Posterior vena cava (tissue), 2 donors: ENCODE results near the gene PRPF8. TPM values are rescaled to one million over a fixed set of nuclear protein-coding genes. Genes with fewer than 3 reads are reported as not detected.
"Not testable (repeated sequence)": the region's sequence is repeated elsewhere in the genome, so short reads cannot be mapped to it uniquely, and the experiment has no call there.

Experiments used
- DNase-seq: peaks from one replicate; pipeline ENCODE4 v3.0.0-alpha.2; 2020; ENCODE audit warnings: low spot score
- intact Hi-C, 2 donors: fragments of 100-400 bp; cut with DNase I; formaldehyde crosslinking; loops; one replicate each; pipeline versions ENCODE4 v1.14.1 to v1.14.2; 2022 to 2023
- total RNA-seq, 2 donors: library from RNA; stranded (reverse); fragmentation: NEBNext Ultra II Directional; extraction: Animal tissue kit (Norgen Biotek cat#: 25700); gene quantifications; one replicate each; pipeline ENCODE4 v1.2.1, GENCODE V29; 2021
- donor health status: DM: yes; HTN: yes; CAD: no.
- donor health status: DM: yes; HTN: yes; CAD: no.

PRPF8 gene
- total RNA-seq, 2 donors from 2014 or later, result 173 to 190 TPM

DNA sequence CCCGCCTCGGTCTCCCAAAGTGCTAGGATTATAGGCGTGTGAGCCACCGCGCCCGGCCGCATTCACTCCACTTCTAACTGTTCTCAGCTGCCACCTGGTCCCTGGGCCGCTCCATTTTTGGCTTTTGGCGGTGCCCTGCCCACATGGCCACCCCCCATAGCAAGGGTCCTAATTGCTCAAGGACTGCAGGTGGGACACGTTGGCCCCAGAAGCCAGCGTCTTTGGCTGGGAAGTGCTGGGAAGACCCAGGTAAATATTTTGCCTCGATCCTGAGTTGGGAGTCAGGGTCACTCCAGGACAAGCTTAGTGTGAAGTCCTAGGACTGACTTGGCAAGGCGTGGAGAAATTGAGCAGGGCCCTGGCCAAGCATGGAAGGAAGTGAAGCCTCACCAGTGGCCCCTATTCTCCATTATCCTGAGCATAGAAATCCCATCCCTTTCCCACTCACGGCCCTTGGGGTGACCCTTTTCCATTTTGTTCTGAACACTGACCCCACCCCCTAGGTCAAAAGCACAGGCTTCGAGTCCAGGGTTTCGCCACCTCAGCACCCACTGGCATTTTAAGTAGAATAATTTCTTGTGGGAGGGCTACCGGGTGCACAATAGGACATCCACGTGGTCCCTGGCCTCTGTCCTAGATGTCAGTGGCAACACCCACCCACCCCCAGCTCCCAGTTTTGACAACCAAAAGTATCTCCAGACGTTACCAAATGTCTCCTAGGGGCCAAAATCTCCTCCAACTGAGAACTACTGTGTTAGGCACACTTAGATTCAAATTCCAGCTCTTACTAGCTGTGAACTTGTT, 33.9 kb upstream of the PRPF8 start:
- DNase-seq, result peak; percentile 82
- intact Hi-C loops, result loop anchor here in 1 of 2 donors (5.0 kb wide), 1 partner anchor 549 kb away; no protein-coding TSS in a partner anchor

DNA sequence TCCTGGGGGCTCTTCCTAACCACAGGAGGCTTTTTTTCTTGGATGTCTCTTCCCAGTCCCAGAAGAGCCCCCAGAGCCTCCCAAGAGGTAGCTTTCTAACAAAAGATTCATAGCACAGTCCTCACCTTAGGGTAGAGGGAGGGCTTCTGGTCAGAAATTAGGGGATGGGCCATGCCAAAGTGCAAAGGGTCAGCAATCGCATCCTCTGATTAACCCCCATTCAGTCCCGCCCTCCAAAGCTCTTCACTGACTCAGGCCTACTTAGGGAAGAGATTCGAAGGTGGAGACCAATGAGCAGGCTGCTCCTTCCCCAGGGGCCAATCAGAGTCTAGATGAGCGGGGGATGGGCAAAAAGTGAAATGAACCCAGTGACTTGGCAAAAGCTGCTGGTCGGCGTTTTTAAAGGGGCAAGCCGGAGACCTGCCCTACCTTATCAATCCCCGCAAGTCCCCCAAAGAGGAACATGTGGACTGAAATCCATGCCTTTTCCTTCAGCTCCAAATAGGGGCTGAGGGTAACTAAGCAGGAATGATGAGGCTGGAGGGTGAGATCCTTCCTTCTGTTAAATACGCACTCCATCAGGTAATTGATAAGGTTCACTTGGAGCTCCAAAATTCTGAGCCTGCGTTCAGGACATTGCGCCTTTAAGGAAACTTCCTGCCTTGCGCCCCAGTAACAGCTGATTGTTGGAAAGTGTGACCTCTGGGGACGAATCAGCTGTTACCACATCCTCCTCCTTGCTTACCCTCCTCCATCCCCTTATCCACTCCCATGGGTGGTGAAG, 32.4 kb upstream of the PRPF8 start:
- peak; percentile 96 for DNase-seq
- intact Hi-C loops, result loop anchor here in 1 of 2 donors (2.0 to 5.0 kb wide), 2 partner anchors 50 to 550 kb away; no protein-coding TSS in a partner anchor

DNA sequence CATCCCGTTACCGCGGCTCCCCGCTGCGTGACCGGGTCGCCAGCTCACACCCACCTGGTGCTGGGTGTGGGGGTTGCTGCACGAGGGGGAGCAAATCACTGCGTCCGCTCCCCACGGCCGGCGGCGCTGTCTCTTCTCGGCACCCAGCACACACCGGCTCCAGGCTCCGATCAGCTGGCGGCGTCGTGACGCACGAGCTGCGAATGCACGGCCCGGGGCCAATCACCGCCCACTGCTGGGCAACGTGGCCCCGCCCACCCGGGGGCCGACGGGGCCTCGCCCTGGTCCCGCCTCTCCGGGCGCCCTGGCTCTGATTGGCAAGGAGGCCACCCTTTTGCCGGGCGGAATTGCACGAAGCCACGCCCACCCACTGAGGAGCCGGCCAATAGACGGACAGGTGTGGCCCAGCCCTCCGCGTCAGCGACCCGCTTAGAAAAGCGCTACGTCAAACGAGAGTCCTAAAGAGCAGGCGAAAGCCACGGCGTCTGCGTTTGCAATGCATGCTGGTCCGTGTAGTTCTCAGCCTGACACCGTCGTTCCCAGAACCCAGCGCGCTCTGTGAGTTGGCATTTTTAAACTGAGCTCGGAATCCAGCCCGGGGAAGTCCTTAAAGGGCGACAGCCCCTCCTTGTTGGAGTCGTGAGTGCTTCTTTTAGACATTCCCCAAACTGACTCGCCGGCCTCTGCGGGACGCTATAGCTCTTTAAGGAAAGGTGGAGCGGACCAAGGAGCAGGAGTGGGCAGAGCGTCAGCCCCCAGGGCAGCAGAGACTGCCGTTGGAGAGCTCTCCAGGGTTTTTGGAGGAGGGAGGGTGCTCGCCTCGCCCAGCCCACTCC, 31.6 kb upstream of the PRPF8 start:
- DNase-seq, result peak; percentile 100
- intact Hi-C loops, result loop anchor here in 1 of 2 donors (2.0 to 5.0 kb wide), 2 partner anchors 49 to 551 kb away; no protein-coding TSS in a partner anchor

DNA sequence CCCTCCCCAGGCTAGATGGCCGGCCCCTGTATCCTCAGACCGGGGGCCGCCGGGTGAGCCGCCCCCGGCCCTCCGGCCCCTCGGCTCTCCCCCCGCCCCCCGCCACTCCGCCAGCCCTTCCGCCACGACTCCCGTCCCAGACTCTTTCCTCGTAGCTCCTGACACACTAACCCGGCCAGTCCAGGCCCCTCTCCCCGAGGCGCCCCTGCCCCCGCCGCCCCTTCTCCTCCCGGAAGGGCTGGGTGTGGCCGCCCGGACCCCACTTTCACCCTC, 31.1 kb upstream of the PRPF8 start:
- intact Hi-C loops, result loop anchor here in 1 of 2 donors (2.0 to 5.0 kb wide), 2 partner anchors 49 to 552 kb away; no protein-coding TSS in a partner anchor
- DNase-seq, result no peak

DNA sequence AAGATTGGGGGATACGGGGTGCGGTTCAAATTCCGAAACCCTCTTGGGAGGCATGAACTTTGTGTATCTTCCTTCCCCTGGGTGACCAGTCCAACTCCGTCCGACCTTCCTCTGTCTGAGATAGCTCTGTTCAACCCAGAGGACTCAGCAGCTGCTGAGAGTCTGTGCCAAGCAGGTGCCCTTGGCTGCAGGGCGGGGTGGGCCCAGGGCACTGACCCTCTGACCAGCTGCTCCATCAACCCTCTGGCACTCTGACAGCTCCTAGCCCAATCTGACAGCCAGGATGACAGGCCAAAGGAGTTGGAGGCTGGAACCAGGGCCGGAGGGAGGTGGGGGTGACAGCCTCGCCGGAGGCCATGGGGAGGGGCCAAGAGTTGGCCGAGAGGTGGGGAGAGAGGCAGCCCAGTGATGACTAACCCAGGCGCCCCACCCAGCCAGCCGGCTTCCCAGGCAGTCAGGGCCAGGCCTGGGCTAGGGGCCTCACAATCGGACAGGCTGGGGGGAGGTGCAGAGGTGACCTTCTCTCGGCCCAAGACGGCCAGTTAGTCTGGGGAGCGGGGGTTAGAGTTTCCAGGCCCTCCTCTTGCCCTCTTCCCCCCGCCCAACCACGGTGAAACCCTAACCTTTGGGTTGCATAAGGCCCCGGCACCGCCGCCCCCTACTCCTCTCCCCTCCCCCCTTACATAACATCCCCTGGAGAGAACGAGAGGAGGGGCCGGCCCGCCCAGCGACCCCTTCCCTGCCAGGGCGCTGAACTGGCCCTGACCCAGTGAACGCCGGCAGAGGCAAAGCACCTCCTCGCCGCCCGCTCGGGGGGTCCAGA, 30.5 kb upstream of the PRPF8 start:
- intact Hi-C loops, result loop anchor here (5.0 kb wide), 2 partner anchors 63 to 552 kb away; no protein-coding TSS in a partner anchor
- peak; percentile 97 for DNase-seq

GRCh38 chr17:1714427-1714979, 29.8 kb upstream of the PRPF8 start:
- intact Hi-C loops, result loop anchor here in 1 of 2 donors (5.0 kb wide), 1 partner anchor 62 kb away; no protein-coding TSS in a partner anchor
- DNase-seq, result peak; percentile 99

GRCh38 chr17:1713878-1714426, 29.3 kb upstream of the PRPF8 start:
- peak; percentile 84 for DNase-seq
- intact Hi-C loops, result loop anchor here in 1 of 2 donors (5.0 kb wide), 1 partner anchor 62 kb away; no protein-coding TSS in a partner anchor

- intact Hi-C loops, result loop anchor here in 1 of 2 donors (5.0 kb wide), 1 partner anchor 61 kb away; no protein-coding TSS in a partner anchor
- DNase-seq, result no peak
Observed at GRCh38 chr17:1713160-1713877, 28.7 kb upstream of the PRPF8 start.

DNA sequence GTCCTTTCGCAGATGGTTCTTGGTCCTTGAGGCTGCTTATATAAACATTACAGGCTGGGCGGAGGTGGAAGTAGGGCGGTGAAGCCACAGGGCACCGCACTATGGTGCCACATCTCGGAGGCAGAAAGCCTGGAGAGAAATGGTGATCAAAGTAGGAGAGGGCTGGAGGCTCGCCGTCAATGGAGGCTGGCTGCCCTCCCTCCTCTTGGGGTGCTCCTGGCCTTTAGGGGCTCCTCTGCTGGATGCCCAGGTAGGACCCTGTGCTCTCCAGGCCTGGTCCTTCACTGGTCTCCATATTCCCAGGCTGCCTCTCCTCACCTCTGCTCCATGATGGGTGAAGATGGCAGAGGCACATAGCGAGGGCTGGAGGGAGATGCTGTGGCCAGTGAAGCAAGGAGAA, 27.6 kb upstream of the PRPF8 start:
- no peak for DNase-seq

DNA sequence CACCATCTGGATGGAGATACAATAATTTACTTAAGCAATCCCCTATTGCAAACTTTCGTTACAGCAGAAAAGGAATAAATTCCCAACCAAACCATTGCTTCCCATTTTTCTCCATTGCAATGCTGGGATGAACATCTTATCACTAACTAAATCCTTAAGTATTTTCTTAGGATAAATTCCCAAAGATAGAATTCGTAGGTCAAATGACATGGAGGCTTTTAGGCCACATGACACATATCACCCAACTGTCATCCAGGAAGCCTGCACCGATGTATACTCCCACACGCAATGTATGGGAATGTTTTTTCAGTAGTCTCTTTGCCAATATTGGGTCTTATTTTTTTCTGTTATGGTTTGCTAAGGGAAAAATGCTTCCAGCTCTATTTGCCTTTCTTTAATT, 27.1 kb upstream of the PRPF8 start:
- intact Hi-C loops, result loop anchor here in 1 of 2 donors (5.0 kb wide), 1 partner anchor 60 kb away; no protein-coding TSS in a partner anchor
- no peak for DNase-seq

More for the DNA sequence above, 27.6 kb upstream of the PRPF8 start:
- intact Hi-C loops, result loop anchor here in 1 of 2 donors (5.0 kb wide), 1 partner anchor 60 kb away; no protein-coding TSS in a partner anchor

- peak; percentile 83 for DNase-seq
- intact Hi-C loops, result loop anchor here in 1 of 2 donors (5.0 kb wide), 1 partner anchor 59 kb away; no protein-coding TSS in a partner anchor
Observed at GRCh38 chr17:1710807-1711553, 26.3 kb upstream of the PRPF8 start.

DNA sequence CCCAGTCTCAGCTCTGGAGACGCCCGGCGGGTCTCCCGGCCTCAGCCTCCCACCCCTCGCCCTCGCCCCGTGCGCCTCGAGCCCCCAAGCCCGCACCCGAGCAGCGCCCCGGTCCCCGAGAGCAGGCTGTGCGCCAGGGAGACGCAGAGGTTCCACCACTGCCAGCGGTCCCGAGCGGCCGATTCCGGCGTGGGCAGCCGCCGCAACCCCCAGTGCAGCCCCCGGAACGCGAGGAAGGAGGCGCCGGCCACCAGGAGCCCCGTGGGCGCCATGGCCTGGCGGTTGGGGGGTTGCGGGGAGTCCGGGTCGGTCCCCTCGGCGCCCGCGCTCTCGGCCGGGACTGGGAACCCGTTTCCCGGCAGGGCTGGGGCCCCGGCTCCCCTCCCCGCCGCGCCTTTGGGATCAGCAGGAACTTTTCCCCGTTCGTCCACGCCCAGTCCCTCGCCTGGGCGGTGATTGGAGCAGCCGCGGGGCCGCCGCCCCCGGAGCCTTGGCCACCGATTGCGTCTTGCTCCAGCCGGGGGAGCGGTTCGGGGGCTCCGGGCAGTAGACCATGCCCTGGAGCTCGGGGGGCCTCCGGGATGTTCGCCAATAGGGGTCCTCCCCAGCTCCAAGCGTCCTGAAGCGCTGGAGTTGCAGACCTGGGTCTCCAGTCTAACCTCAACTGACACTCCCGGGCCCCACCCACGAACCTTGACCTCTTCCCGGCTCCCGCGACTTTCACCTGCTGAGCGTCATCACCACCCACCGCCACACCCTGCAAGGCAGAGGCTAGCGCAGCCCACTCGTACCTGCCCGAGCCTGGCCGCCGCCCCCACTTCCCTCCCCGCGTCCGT, 25.5 kb upstream of the PRPF8 start, which contains the start of gene TLCD2:
TSS of gene TLCD2 (minus strand) at position 407 of the 836 bp plus-strand sequence. CDS start at position 272, 135 bp downstream.
- intact Hi-C loops, result loop anchor here in 1 of 2 donors (5.0 kb wide), 2 partner anchors 38 to 58 kb away; no protein-coding TSS in a partner anchor
- DNase-seq, result peak; percentile 93

- no peak for DNase-seq
- intact Hi-C loops, result loop anchor here in 1 of 2 donors (5.0 kb wide), 1 partner anchor 37 kb away; no protein-coding TSS in a partner anchor
Observed at GRCh38 chr17:1709403-1709951, 24.8 kb upstream of the PRPF8 start.

- intact Hi-C loops, result loop anchor here in 1 of 2 donors (5.0 kb wide), 1 partner anchor 37 kb away; no protein-coding TSS in a partner anchor
- not testable (repeated sequence) for DNase-seq
Observed at GRCh38 chr17:1708791-1709346, 24.2 kb upstream of the PRPF8 start.
